Effector CD8-positive, alpha-beta T cell (primary cell): ENCODE results near the gene APOL3.
"Not testable (repeated sequence)": the region's sequence is repeated elsewhere in the genome, so short reads cannot be mapped to it uniquely, and the experiment has no call there.

Experiments used
- DNase-seq: peaks from one replicate; lab custom pipeline; 2025; lab: John Stamatoyannopoulos, UW

APOL3 gene

DNA sequence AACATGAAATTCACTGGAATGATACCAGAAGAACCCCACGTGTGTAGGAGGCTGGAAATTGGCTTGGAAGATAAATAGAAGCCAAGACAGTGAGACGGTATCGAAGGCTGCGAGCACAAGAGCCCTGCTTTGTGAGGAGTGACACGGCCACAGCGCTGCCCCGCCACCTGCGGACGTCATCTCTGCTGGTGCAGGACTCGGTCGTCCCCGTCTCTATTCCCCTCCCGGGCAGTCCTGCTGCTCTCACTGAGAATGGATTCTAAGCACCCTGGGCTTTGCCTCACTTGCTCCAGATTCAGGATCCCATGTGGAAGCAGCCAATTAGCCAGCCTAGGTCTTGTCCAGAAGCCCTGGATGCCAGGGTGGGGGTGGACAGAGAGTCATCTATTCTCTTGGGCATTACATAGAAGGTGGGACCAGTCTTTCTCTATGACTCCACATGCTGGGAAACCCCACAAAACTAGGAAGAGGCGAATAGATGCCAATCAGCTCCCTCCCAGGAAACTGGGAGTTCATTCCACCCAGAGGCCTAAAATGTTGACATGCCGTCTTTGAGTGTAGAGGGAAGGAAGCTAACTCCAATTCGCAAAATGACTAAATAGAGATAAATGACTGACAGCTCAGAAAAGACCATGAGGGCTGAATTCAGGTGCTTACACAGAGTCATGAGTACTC, 25.1 kb downstream of the APOL3 start:
- no peak for DNase-seq

DNA sequence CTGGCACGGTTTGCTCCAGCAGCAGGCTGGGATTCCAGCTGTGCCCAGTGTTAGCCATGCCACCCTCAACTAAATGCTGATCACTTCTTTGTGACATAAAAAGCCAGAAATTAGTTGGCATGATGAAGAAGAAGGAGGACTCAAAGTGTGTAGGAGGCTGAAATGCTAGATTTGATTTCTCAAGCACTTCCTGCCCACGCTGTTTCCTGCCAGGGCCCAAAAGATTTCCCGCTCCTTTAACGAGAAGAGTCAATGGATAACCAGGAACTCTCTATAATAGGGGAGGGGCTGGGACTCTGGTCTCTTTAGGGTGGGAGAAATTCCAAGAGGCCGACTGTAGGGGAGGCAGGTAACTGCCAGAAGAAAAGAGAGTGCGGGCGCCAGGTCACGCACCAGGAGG, 26.4 kb downstream of the APOL3 start:
- DNase-seq, result no peak

DNA sequence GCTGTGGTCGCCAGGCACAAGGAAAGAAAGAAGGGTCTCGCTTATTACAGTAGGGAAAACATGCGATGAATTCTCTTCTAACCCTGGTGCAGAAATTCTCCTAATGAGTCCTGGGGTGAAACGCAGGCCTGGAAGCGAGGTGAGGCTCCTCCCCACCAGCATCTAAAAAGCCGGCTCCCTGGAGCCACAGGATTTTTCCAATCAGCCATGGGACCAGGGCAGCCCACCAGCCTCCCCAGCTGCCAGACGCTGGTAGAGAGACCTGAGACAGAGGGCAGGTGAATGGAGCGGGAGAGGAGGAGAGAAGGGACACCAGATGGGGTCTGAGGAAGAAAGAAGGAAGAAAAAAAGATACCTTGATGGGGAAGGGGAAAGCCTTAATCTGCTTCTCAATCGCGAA, 28.6 kb downstream of the APOL3 start:
- DNase-seq, result no peak

- DNase-seq, result no peak
Measured at GRCh38 chr22:36129486-36130388, 30.8 kb downstream of the APOL3 start.

DNA sequence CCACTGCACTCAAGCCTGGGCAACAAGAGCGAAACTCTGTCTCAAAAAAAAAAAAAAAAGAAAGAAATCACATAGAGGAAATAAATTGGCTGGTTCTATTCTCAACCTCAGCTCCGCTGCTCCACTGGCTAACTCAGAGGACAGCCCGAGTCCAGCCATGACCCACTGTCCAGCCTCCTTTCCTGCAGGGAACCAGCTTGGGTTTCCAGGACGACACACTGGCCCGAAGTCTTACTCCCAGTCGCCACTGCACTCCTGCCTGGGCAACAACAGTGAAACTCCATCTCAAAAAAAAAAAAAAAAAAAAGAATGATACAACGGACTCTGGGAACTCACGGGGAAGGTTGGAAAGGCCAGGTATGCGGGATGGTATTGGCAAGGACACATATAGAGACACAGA, 31.5 kb downstream of the APOL3 start:
- DNase-seq, result no peak

DNA sequence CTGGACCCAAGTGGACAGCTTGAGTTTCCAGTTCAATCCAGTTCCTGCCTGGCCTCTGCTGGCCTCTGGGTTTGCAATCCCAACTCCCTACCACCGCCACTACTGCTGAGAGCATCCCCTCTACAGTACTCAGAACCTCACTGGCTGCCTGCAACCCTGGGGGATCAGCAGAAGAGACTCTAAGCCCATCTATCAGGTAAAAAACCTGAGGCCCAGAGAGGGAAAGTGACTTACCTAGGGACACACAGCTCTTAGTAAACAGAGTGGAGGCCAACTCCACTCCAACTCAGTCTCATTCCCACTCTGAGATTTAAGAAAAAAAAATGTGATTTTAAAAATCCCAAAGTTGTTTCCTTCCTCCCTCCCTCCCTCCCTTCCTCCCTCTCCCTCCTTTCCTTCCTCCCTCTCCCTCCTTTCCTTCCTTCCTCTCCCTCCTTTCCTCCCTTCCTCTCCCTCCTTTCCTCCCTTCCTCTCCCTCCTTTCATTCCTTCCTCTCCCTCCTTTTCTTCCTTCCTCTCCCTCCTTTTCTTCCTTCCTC, 34.5 kb downstream of the APOL3 start:
- no peak for DNase-seq

DNA sequence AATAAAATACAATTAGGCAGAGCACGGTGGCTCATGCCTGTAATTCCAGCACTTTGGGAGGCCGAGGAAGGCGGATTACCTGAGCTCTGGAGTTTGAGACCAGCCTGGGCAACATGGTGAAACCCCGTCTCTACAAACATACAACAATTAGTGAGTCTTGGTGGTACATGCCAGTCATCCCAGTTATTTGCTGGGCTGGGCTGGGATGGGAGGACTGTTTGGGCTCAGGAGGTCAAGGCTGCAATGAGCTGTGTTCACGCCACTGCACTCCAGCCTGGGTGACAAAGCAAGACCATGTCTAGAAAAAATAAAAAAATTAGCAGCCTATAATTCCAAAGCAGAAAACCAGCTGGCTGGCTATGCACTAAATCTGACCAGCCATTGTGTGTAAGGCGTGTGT, 35.1 kb downstream of the APOL3 start:
- DNase-seq, result no peak

- no peak for DNase-seq
Measured at GRCh38 chr22:36124666-36125065, 35.9 kb downstream of the APOL3 start.

- DNase-seq, result peak; percentile 85
Measured at GRCh38 chr22:36123673-36124630, 36.6 kb downstream of the APOL3 start.

DNA sequence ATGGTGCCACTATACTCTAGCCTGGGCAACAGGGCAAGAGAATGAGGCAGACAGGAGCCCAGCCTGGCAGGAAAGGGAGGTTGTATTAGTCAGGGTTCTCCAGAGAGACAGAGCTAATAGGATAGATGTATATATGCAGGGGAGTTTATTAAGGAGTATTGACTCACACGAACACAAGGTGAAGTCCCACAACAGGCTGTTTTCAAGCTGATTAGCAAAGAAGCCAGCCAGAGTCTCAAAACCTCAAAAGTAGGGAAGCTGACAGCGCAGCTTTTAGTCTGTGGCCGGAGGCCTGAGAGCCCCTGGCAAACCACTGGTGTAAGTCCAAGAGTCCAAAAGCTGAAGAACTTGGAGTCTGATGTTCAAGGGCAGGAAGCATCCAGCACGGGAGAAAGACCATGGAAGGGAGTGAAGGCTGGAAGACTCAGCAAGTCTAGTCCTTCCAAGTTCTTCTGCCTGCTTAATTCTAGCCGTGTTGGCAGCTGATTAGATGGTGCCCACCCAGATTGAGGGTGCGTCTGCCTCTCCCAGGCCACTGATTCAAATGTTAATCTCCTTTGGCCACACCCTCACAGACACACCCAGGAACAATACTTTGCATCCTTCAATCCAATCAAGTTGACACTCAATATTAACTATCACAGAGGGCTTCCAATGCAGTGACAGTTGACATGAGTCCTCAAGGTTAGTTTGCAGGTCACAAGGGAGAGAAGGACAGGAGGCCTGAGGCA, 39.8 kb downstream of the APOL3 start:
- DNase-seq, result not testable (repeated sequence)

- DNase-seq, result no peak
Measured at GRCh38 chr22:36117053-36117554, 43.5 kb downstream of the APOL3 start.

DNA sequence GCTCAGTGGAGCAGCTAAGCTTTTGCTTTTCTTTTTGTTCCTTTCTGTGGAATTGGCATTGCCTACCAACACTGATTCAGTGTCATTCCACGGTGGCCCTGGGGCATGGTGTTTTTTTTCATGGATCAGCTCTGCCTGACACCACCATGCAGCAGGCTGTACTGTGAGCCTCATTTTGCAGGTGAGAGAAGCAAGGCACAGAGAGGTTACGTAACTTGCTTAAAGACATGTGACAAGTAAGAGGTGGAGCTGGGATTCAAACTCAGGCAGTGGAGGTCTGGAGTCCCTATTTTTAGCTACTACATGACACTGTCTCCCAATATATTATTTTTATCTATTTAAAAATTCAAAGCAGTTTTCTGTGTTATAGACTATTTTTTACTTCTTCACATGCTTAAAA, 44.4 kb downstream of the APOL3 start:
- no peak for DNase-seq

- no peak for DNase-seq
Measured at GRCh38 chr22:36113121-36113520, 47.4 kb downstream of the APOL3 start.

DNA sequence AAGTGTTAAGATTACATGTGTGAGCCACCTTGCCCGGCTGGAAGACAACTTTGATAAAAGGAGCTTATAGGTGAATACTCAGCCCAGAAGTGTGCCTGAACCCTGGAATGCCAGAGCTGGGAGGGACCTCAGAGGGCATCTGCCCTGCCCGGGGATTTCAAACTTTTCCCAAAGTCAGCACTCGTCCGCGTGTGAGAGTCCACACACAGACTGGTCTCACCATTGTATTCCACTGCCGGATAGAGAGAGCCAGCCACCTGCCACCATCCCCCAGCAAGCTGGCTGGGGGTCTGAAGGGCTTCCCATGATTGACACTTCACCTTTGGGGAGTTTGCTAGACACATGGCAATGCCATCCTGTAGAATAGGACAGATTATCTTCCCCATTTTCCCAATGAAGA, 49.2 kb downstream of the APOL3 start:
- no peak for DNase-seq

GRCh38 chr22:36110306-36110881, 50.2 kb downstream of the APOL3 start:
- DNase-seq, result no peak

DNA sequence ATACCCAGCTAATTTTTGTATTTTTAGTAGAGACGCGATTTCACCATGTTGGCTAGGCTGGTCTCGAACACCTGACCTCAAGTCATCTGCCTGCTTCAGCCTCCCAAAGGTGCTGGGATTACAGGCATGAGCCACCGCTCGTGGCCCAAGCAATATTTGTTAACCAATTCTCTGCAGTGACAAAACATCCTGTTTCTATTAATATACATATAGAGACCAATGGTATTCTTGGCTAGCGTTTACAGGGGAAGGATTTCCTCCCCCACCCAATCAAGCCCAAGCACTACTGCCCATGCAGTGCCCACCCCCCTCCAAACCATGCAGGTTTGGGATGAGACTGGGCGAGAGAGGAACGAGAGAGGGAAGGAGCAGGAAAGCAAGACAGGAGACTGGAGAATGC, 53.1 kb downstream of the APOL3 start:
- no peak for DNase-seq

- DNase-seq, result no peak
Measured at GRCh38 chr22:36106910-36107309, 53.6 kb downstream of the APOL3 start.

GRCh38 chr22:36104988-36105387, 55.6 kb downstream of the APOL3 start:
- DNase-seq, result no peak

DNA sequence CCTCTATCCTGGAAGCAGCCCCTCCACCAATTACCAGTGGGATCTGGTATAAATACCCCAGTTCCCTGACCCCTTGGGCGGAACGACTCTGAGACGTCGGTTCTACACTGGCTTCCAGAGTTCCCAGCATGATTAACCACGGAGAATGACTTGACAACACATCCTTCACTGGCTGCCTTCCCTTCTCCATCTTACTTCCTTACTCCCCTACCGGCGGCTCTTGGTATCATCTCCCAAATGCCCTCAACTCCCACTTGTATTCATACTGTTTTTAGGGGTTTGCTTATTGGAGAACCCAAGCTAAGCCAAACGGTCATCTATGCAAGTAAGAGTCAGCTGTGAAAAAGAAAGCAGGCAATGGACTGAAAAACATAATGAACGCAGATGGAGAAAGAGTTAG, 56.1 kb downstream of the APOL3 start:
- no peak for DNase-seq

DNA sequence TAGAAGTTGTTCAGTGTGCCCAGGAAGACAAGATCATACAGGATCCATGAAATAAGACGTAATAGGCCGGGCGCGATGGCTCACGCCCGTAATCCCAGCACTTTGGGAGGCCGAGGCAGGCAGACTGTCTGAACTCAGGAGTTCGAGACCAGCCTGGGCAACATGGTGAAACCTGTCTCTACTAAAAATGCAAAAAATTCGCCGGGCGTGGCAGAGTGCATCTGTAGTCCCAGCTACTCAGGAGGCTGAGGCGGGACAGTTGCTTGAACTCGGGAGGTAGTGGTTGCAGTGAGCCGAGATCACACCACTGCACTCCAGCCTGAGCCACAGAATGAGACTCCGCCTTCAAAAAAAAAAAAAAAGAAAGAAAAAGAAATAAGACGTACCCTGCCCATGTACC, 56.7 kb downstream of the APOL3 start:
- no peak for DNase-seq

DNA sequence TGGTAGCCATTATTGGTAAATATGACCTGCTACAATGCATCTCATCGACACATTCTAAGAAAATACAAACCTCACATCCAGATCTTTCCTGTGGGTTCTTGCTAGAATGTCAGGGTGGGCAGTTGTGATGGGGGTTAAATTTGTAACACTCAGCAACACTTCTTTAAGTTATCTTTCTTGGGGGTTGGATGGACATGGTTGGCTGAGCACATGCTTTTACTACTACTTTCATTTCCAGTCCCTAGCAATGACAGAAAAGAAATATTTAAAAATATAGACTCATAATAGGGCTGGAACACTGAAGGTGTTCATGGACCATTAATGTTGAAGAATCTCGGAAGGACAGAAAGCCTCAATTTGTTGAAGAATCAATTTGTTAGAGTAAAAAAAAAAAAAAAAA, 57.6 kb downstream of the APOL3 start:
- DNase-seq, result no peak
